ENCODE results near the gene SPATC1L.
"Not testable (repeated sequence)": the region's sequence is repeated elsewhere in the genome, so short reads cannot be mapped to it uniquely, and the experiment has no call there.

Gene SPATC1L

GRCh38 chr21:46189213-46189958 is 5.1 kb upstream of the SPATC1L start:
- peak; percentile 15 for DNase-seq (ENCODE audit: low read depth)
- no peak overlapping the region for H3K4me3 ChIP-seq (ENCODE audit: low read length)
- no peak for TF ChIP-seq CTCF (IDR thresholded peaks at IDR 0.05; ENCODE audit: insufficient read depth, low read depth, low read length, missing control alignments)

- DNase-seq (ENCODE audit: low read depth) = peak; percentile 59
- no peak overlapping the region for H3K4me3 ChIP-seq (ENCODE audit: low read length)
- no peak for TF ChIP-seq CTCF (IDR thresholded peaks at IDR 0.05; ENCODE audit: insufficient read depth, low read depth, low read length, missing control alignments)
Measured at GRCh38 chr21:46188226-46189212, 4.3 kb upstream of the SPATC1L start.

DNA sequence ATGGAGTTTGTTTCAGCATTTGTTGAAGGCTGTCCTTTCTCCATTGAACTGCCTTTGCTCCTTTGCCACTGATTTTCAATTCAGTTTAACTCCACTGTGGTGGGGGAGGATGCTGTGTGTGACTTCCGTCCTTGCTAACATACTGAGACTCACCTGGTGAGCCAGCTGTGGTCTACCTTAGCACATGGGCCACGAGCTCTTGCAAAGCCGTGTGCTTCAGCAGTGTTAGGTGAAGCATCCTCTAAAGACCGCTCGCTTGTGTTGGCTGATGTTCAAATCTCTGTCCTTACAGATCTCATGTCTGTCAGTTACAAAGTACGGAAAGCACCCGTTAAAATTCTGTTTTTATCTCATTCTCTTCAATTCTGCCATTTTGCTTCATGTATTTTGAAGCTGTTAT is 3.6 kb upstream of the SPATC1L start:
- no peak overlapping the region for H3K4me3 ChIP-seq (ENCODE audit: low read length)
- no peak for TF ChIP-seq CTCF (IDR thresholded peaks at IDR 0.05; ENCODE audit: insufficient read depth, low read depth, low read length, missing control alignments)
- no peak for DNase-seq (ENCODE audit: low read depth)

DNA sequence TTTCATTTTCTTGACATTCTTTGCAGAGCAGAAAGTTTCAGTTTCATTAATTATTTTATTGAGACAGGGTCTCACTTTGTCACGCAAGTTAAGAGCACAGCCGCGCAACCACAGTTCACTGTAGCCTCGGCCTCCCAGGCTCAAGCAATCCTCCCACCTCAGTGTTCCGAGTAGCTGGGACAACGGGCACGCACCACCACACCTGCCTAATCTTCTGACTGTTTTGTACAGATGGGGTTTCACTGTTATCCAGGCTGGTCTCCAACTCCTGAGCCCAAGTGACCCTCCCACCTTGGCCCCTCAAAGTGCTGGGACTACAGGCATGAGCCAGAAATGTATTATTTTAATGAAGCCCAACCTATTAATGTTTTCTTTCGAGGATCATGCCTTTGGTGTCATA is 3.0 kb upstream of the SPATC1L start:
- H3K4me3 ChIP-seq (ENCODE audit: low read length) = no peak overlapping the region
- no peak for TF ChIP-seq CTCF (IDR thresholded peaks at IDR 0.05; ENCODE audit: insufficient read depth, low read depth, low read length, missing control alignments)
- no peak for DNase-seq (ENCODE audit: low read depth)

GRCh38 chr21:46185716-46186115 is 1.5 kb upstream of the SPATC1L start:
- no peak overlapping the region for H3K4me3 ChIP-seq (ENCODE audit: low read length)
- TF ChIP-seq CTCF (IDR thresholded peaks at IDR 0.05; ENCODE audit: insufficient read depth, low read depth, low read length, missing control alignments) = no peak
- no peak for DNase-seq (ENCODE audit: low read depth)

GRCh38 chr21:46184625-46185555 is 631 bp upstream of the SPATC1L start:
- peak overlapping the region; percentile 57 for H3K4me3 ChIP-seq (ENCODE audit: low read length)
- peak; percentile 61 for DNase-seq (ENCODE audit: low read depth)
- TF ChIP-seq CTCF (IDR thresholded peaks at IDR 0.05; ENCODE audit: insufficient read depth, low read depth, low read length, missing control alignments) = no peak

GRCh38 chr21:46183337-46183909 is 836 bp downstream of the SPATC1L start:
- H3K4me3 ChIP-seq (ENCODE audit: low read length) = peak overlapping the region; percentile 69

More at GRCh38 chr21:46183337-46183909, 836 bp downstream of the SPATC1L start:
- not testable (repeated sequence) for DNase-seq (ENCODE audit: low read depth)

Data from epithelial cell of esophagus (primary cell).